GM23338 (cell line): ENCODE data around the gene AKIRIN2. TPM values are rescaled to one million over a fixed set of nuclear protein-coding genes. Genes with fewer than 3 reads are reported as not detected.

Experiments used
- ATAC-seq: fragments of 200-7000 bp; cut with Tn5 transposase; 3 replicates; pipeline ENCODE4 v1.9.1; 2020
- DNase-seq: peaks from one replicate; pipeline ENCODE4 v3.0.0-alpha.2; 2015; ENCODE audit warnings: low spot score
- H2AFZ ChIP-seq: fragments of 200-600 bp; sonication (generic); 2 replicates; pipeline ENCODE4 v1.8.0; 2016; ENCODE audit warnings: antibody characterized with exemption, mild to moderate bottlenecking, moderate library complexity
- H3F3A ChIP-seq: fragments of 200-600 bp; sonication (generic); replicated peaks from 2 replicates; pipeline ENCODE4 v1.8.0; 2017; ENCODE audit warnings: antibody characterized with exemption, mixed run types, low read depth
- H3K27ac ChIP-seq: fragments of 200-600 bp; sonication (generic); 2 replicates; pipeline ENCODE4 v1.6.1; 2016; ENCODE audit warnings: low read depth
- H3K27me3 ChIP-seq: fragments of 200-600 bp; sonication (generic); 2 replicates; pipeline ENCODE4 v1.8.0; 2016; ENCODE audit warnings: mild to moderate bottlenecking, mixed run types, moderate library complexity; ENCODE audit not compliant: insufficient read depth
- H3K36me3 ChIP-seq: fragments of 200-600 bp; sonication (generic); 2 replicates; pipeline ENCODE4 v1.8.0; 2016; ENCODE audit warnings: mild to moderate bottlenecking; ENCODE audit not compliant: insufficient read depth
- H3K4me1 ChIP-seq: fragments of 200-600 bp; sonication (generic); 2 replicates; pipeline ENCODE4 v1.8.0; 2016; ENCODE audit warnings: mild to moderate bottlenecking, moderate library complexity; ENCODE audit not compliant: insufficient read depth
- H3K4me2 ChIP-seq: fragments of 200-600 bp; sonication (generic); 2 replicates; pipeline ENCODE4 v1.7.1; 2017; ENCODE audit warnings: mixed run types
- H3K4me3 ChIP-seq: fragments of 200-600 bp; sonication (generic); 2 replicates; pipeline ENCODE4 v1.6.1; 2016; ENCODE audit warnings: mixed run types
- H3K79me2 ChIP-seq: fragments of 200-600 bp; sonication (generic); replicated peaks from 2 replicates; pipeline ENCODE4 v1.8.0; 2017; ENCODE audit warnings: mild to moderate bottlenecking; ENCODE audit not compliant: insufficient read depth
- H3K9me2 ChIP-seq: fragments of 200-600 bp; sonication (generic); 2 replicates; pipeline ENCODE4 v1.8.0; 2017; ENCODE audit not compliant: insufficient read depth
- H4K20me1 ChIP-seq: fragments of 200-600 bp; sonication (generic); replicated peaks from 2 replicates; pipeline ENCODE4 v1.8.0; 2017; ENCODE audit warnings: mild to moderate bottlenecking; ENCODE audit not compliant: insufficient read depth
- H3K27ac Mint-ChIP-seq: 2 replicates; pipeline ENCODE4 v1.8.0; 2020; ENCODE audit warnings: inconsistent platforms, mild to moderate bottlenecking, moderate library complexity, mixed read lengths
- H3K27me3 Mint-ChIP-seq: 3 replicates; pipeline ENCODE4 v1.8.0; 2022; ENCODE audit warnings: low read depth, mild to moderate bottlenecking, moderate library complexity, mixed read lengths, inconsistent platforms; ENCODE audit not compliant: insufficient read depth, poor library complexity
- H3K36me3 Mint-ChIP-seq: 3 replicates; pipeline ENCODE4 v1.8.0; 2021; ENCODE audit warnings: low read depth, mild to moderate bottlenecking, inconsistent platforms, moderate library complexity, mixed read lengths
- H3K4me1 Mint-ChIP-seq: 3 replicates; pipeline ENCODE4 v1.8.0; 2020; ENCODE audit warnings: mild to moderate bottlenecking, inconsistent platforms, mixed read lengths
- H3K4me3 Mint-ChIP-seq: 3 replicates; pipeline ENCODE4 v1.8.0; 2021; ENCODE audit warnings: moderate library complexity, mild to moderate bottlenecking, inconsistent platforms, mixed read lengths
- H3K9me3 Mint-ChIP-seq: 3 replicates; pipeline ENCODE4 v1.8.0; 2020; ENCODE audit warnings: moderate library complexity, mild to moderate bottlenecking, inconsistent platforms, mixed read lengths
- CREB1 ChIP-seq: fragments of 250-450 bp; sonication (Bioruptor Pico); IDR thresholded peaks from 2 replicates; pipeline ENCODE4 v1.5.0; 2020; ENCODE audit warnings: low read depth, mild to moderate bottlenecking, moderate library complexity
- ETS1 ChIP-seq: IDR thresholded peaks from 2 replicates; pipeline ENCODE4 v1.6.1; 2016; ENCODE audit warnings: antibody characterized with exemption
- EZH2 ChIP-seq: fragments of 200-600 bp; sonication (generic); IDR thresholded peaks from one replicate; pipeline ENCODE4 v1.8.0; 2017; ENCODE audit warnings: antibody characterized with exemption, mild to moderate bottlenecking, low read depth; ENCODE audit not compliant: unreplicated experiment
- EZH2phosphoT487 ChIP-seq: fragments of 200-600 bp; sonication (generic); IDR thresholded peaks from one replicate; pipeline ENCODE4 v1.8.1; 2018; ENCODE audit warnings: antibody characterized with exemption; ENCODE audit not compliant: unreplicated experiment
- JUNB ChIP-seq: IDR thresholded peaks from one replicate; pipeline ENCODE4 v1.6.1; 2016; ENCODE audit warnings: antibody characterized with exemption; ENCODE audit not compliant: unreplicated experiment
- NANOG ChIP-seq: IDR thresholded peaks from 2 replicates; pipeline ENCODE4 v1.6.1; 2016; ENCODE audit warnings: antibody characterized with exemption, borderline replicate concordance
- ZNF114 ChIP-seq: fragments of 250-450 bp; sonication (Bioruptor Pico); IDR thresholded peaks from 2 replicates; pipeline ENCODE4 v1.5.0; 2020; ENCODE audit warnings: mild to moderate bottlenecking, moderate library complexity
- ZNF331 ChIP-seq: fragments of 250-450 bp; sonication (Bioruptor Pico); IDR thresholded peaks from 2 replicates; pipeline ENCODE4 v1.5.0; 2020; ENCODE audit warnings: low read depth, mild to moderate bottlenecking, moderate library complexity
- polyA plus RNA-seq: library from polyadenylated mRNA; unstranded; fragments of >200 nt; fragmentation: Nextera tagmentation; extraction: Ambion mirVana; gene quantifications from 2 replicates; pipeline ENCODE4 v1.2.1, GENCODE V29; 2016
- total RNA-seq: library from RNA; depleted of rRNA; stranded (reverse); fragments of >200 nt; shearing (Covaris generic); gene quantifications from 2 replicates; pipeline ENCODE4 v1.2.3, GENCODE V29; 2014
- TF ChIP-seq, protein P1 (sequence below): fragments of 250-450 bp; sonication (Bioruptor Pico); IDR thresholded peaks from 2 replicates; pipeline ENCODE4 v1.5.0; 2020; ENCODE audit warnings: mild to moderate bottlenecking, moderate library complexity
- TF ChIP-seq, protein P2 (sequence below): IDR thresholded peaks from one replicate; pipeline ENCODE4 v1.6.1; 2018; ENCODE audit warnings: antibody characterized with exemption; ENCODE audit not compliant: unreplicated experiment

AKIRIN2 gene
- total and polyA plus RNA-seq, 2 experiments from 2014 or later: 62.1 to 98.1 TPM

- DNase-seq (no peak), ATAC-seq (no peak)
- Histone ChIP-seq H3K36me3 (peaks cover 11% of the 10 kb centered on the region), H3K4me1 (0 out of 2 replicates have a peak, but pooled peaks cover under 1% of the 10 kb centered on the region), H3F3A (no peaks in the 10 kb centered on the region), H3K27ac (no peak overlapping the region), H3K79me2 (no peaks in the 10 kb centered on the region), H3K27me3 (no peaks in the 10 kb centered on the region), H3K4me2 (no peak overlapping the region), H3K4me3 (no peak overlapping the region), H3K9me2 (no peaks in the 10 kb centered on the region), H2AFZ (no peak overlapping the region), H4K20me1 (no peaks in the 10 kb centered on the region)
- 0 out of 3 replicates have a peak, but pooled peaks cover 2% of the 10 kb centered on the region for H3K4me1 Mint-ChIP-seq
- H3K27ac Mint-ChIP-seq: no peak overlapping the region
- no peak overlapping the region for H3K4me3 Mint-ChIP-seq
- H3K27me3 Mint-ChIP-seq: no peaks in the 10 kb centered on the region
- H3K9me3 Mint-ChIP-seq: no peaks in the 10 kb centered on the region
- TF ChIP-seq ZNF114 (CRISPR knock-in tag) (no peak), JUNB (no peak), ETS1 (no peak), NANOG (no peak), EZH2 (no peak), ZNF331 (CRISPR knock-in tag) (no peak), EZH2phosphoT487 (no peak), CREB1 (CRISPR knock-in tag) (no peak)
- TF ChIP-seq, protein P1, sequence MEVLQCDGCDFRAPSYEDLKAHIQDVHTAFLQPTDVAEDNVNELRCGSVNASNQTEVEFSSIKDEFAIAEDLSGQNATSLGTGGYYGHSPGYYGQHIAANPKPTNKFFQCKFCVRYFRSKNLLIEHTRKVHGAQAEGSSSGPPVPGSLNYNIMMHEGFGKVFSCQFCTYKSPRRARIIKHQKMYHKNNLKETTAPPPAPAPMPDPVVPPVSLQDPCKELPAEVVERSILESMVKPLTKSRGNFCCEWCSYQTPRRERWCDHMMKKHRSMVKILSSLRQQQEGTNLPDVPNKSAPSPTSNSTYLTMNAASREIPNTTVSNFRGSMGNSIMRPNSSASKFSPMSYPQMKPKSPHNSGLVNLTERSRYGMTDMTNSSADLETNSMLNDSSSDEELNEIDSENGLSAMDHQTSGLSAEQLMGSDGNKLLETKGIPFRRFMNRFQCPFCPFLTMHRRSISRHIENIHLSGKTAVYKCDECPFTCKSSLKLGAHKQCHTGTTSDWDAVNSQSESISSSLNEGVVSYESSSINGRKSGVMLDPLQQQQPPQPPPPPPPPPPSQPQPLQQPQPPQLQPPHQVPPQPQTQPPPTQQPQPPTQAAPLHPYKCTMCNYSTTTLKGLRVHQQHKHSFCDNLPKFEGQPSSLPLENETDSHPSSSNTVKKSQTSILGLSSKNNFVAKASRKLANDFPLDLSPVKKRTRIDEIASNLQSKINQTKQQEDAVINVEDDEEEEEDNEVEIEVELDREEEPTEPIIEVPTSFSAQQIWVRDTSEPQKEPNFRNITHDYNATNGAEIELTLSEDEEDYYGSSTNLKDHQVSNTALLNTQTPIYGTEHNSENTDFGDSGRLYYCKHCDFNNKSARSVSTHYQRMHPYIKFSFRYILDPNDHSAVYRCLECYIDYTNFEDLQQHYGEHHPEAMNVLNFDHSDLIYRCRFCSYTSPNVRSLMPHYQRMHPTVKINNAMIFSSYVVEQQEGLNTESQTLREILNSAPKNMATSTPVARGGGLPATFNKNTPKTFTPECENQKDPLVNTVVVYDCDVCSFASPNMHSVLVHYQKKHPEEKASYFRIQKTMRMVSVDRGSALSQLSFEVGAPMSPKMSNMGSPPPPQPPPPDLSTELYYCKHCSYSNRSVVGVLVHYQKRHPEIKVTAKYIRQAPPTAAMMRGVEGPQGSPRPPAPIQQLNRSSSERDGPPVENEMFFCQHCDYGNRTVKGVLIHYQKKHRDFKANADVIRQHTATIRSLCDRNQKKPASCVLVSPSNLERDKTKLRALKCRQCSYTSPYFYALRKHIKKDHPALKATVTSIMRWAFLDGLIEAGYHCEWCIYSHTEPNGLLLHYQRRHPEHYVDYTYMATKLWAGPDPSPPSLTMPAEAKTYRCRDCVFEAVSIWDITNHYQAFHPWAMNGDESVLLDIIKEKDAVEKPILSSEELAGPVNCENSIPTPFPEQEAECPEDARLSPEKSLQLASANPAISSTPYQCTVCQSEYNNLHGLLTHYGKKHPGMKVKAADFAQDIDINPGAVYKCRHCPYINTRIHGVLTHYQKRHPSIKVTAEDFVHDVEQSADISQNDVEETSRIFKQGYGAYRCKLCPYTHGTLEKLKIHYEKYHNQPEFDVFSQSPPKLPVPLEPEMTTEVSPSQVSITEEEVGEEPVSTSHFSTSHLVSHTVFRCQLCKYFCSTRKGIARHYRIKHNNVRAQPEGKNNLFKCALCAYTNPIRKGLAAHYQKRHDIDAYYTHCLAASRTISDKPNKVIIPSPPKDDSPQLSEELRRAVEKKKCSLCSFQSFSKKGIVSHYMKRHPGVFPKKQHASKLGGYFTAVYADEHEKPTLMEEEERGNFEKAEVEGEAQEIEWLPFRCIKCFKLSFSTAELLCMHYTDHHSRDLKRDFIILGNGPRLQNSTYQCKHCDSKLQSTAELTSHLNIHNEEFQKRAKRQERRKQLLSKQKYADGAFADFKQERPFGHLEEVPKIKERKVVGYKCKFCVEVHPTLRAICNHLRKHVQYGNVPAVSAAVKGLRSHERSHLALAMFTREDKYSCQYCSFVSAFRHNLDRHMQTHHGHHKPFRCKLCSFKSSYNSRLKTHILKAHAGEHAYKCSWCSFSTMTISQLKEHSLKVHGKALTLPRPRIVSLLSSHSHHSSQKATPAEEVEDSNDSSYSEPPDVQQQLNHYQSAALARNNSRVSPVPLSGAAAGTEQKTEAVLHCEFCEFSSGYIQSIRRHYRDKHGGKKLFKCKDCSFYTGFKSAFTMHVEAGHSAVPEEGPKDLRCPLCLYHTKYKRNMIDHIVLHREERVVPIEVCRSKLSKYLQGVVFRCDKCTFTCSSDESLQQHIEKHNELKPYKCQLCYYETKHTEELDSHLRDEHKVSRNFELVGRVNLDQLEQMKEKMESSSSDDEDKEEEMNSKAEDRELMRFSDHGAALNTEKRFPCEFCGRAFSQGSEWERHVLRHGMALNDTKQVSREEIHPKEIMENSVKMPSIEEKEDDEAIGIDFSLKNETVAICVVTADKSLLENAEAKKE: no peak
- TF ChIP-seq, protein P2, sequence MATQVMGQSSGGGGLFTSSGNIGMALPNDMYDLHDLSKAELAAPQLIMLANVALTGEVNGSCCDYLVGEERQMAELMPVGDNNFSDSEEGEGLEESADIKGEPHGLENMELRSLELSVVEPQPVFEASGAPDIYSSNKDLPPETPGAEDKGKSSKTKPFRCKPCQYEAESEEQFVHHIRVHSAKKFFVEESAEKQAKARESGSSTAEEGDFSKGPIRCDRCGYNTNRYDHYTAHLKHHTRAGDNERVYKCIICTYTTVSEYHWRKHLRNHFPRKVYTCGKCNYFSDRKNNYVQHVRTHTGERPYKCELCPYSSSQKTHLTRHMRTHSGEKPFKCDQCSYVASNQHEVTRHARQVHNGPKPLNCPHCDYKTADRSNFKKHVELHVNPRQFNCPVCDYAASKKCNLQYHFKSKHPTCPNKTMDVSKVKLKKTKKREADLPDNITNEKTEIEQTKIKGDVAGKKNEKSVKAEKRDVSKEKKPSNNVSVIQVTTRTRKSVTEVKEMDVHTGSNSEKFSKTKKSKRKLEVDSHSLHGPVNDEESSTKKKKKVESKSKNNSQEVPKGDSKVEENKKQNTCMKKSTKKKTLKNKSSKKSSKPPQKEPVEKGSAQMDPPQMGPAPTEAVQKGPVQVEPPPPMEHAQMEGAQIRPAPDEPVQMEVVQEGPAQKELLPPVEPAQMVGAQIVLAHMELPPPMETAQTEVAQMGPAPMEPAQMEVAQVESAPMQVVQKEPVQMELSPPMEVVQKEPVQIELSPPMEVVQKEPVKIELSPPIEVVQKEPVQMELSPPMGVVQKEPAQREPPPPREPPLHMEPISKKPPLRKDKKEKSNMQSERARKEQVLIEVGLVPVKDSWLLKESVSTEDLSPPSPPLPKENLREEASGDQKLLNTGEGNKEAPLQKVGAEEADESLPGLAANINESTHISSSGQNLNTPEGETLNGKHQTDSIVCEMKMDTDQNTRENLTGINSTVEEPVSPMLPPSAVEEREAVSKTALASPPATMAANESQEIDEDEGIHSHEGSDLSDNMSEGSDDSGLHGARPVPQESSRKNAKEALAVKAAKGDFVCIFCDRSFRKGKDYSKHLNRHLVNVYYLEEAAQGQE: no peak
- peaks cover 32% of the 10 kb centered on the region for H3K36me3 Mint-ChIP-seq
These were observed 68.2 kb downstream of the AKIRIN2 start for GRCh38 chr6:87633851-87634250.
